GM15510 (cell line): ENCODE data around the gene STX16.

Source experiments
- POLR2A ChIP-seq: IDR thresholded peaks from 3 replicates; pipeline ENCODE4 v1.6.1; 2011; ENCODE audit warnings: borderline replicate concordance; ENCODE audit not compliant: insufficient read length; ENCODE audit errors: extremely low read depth

The STX16 gene

DNA sequence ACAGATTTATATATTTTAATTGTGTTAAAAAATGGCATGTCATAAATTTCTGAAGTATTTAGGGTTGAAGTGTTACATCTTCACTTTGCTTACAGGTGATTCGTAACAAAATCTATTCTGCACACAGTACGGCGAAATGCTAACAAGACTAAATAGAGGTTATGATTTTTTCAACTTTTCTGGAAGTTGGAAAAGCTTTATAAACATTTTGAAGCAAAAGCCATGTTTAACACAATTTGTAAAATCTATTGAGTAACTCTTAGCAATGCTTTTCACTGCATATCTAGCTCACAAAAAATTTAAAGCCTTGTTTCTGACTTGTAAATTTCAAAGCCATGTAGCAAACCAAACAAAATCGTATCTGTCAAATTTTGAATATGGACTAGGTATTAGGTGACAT, 3.3 kb downstream of the STX16 start:
- no peak for TF ChIP-seq POLR2A

DNA sequence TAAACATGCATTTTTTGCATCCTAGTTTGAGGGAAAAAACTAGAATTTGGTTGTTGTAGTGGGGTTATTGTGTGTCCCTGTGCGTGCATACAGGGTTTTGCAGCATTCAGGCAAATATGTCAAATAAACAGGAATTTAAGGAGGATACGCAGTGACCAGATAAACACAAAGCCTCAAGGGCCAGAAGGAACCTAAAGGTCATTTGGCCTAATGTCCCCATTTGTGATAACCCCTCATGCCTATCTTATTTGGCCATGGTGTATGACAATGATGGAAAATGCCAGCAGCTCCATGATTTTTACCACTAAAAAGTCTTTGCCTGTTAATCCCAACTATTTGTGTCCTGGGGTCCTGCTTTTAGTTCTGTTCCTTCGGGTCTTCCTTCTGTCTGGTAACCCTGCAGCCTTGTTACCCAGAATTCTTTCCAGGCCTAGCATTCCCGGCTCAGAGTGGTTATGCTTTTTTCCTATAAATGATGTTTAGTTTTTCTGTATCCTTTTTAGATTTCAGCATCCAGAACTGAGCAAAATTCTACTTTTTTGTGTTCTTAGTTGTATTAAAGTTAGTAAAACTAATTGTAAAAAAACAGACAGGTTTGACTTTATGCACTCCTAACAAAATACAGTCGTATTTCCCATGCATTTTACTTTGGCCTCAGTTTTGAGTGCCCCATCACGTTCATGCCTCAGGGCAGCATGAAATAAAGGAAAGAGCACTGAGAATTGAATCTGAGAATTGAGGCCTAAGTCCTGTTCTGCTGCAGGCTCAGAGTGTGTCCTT, 4.4 kb downstream of the STX16 start:
- TF ChIP-seq POLR2A = no peak

DNA sequence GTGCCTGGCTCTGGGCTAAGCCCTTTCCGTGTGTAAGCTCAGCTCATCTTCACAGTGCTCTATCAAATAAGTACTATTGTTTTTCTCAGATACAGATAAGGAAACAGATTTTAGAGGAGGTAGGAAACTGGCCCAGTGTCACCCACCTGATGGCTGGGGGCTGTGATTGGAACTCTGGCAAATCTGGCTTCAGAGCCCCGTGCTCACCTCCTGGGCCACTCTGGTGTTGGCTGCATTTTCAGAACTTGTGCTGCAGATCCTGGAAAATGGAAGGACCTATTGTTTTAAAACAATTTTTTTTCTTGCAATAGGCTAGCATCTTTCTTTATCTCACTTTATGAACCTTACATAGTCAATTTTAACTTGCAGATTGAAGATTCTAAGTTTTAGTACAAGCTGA, 5.7 kb downstream of the STX16 start:
- no peak for TF ChIP-seq POLR2A

DNA sequence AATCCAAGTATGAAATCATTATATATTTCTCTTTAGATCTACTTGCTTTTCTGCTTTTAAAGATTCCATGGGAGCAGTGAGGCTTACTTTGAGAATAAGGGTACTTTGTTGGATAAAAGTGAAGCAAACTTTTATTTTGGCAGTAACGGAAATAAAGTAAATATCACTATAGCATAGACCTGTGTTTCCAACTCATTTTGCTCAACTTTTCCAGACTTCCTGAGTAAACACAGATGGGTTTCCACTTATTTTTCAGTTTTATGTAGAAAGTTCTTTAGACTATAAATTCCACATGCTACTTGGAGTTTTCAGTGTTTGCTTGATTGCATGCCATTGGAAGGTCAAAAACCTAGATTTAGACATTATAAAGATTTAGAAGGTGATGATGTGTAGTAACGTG, 6.2 kb downstream of the STX16 start:
- no peak for TF ChIP-seq POLR2A

DNA sequence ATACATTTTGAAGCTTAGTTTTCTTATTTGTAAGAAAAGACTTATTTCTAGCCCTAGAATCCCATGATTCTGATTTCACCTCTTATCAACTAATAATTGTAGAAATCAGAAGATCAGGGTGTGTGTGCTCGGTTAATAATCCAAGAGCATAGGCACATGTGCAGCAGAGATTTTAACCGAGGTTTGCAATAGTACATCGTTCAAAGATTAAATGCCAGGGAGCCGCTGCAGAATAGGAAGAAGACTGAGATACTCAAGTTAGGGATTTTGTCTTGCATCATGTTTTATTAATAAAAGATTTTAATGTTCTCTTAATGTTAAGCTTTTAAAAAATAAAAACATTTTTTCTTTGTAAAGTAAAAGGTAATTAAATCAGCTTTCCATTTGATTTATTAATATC, 6.9 kb downstream of the STX16 start:
- no peak for TF ChIP-seq POLR2A

DNA sequence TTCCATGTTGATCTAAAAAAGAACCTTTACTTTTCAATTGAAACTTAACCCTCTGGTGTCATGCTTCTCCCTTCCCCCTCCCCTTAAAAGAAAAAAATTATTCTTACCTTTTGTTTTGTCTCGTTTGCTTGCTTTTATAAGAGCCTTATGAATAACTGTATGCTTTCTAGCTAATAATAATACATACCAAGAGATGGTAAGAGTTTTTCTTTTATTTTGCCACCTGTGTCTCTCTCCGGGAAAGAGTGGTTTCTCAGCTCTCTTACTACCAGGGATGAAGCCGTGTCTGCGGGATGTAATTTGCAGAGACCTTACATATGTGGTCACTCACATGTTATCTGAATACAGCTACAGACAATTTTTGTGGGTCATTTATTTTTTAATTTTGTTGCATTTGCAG, 7.7 kb downstream of the STX16 start:
- no peak for TF ChIP-seq POLR2A

DNA sequence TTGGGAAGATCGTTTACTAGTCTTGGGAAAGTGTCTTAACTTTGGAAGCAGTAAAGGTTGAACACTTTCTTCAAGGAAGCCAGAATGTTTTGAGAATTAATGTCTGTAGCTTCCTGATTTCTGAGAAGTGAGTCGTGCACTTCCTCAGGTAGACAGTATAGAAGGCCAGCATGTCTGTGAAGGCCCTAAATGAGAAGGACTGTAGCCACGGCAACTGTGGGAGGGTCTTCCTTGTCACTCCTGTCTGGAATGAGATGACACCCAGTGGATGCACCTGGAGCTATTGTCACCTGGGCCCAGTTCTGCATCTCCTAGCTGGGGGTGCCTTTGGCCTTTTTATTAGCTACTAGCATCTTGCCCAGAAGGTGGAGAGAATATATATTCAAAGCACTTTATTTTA, 8.8 kb downstream of the STX16 start:
- no peak for TF ChIP-seq POLR2A

DNA sequence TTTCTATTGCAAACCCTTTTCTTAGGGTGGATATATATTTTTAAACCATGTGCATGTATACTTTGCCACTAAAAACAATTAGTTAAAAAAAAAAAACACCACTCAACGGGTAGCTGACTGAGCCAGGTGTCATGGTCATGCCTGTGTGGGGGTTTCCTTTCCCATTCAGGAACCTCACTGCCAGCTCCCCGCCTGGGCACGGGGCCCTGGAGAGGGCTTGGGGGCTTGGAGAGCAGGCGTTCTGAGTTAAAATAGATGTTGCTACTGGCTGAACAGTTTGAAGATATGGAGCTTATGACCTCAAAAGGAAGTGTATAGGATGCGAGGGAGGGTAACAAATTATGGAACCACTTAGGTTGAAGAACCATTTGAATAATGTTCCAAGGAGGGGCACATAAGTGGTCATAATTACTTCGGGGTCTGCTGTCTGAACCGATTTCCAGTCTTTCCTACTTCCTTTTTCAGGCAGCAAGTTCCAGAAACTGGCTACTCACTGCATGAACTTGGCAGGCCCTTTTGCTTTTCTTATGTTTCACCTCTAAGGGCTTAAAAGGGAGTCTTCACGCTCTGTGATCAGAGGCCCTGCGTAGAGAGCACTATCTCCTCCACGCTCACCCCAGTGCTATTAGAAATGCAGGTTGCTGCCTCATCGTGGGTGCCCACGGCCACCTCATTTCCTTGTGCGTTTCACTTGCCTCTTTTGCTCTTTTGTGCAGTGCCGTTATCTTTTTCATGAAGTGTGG, 9.9 kb downstream of the STX16 start:
- TF ChIP-seq POLR2A = no peak

DNA sequence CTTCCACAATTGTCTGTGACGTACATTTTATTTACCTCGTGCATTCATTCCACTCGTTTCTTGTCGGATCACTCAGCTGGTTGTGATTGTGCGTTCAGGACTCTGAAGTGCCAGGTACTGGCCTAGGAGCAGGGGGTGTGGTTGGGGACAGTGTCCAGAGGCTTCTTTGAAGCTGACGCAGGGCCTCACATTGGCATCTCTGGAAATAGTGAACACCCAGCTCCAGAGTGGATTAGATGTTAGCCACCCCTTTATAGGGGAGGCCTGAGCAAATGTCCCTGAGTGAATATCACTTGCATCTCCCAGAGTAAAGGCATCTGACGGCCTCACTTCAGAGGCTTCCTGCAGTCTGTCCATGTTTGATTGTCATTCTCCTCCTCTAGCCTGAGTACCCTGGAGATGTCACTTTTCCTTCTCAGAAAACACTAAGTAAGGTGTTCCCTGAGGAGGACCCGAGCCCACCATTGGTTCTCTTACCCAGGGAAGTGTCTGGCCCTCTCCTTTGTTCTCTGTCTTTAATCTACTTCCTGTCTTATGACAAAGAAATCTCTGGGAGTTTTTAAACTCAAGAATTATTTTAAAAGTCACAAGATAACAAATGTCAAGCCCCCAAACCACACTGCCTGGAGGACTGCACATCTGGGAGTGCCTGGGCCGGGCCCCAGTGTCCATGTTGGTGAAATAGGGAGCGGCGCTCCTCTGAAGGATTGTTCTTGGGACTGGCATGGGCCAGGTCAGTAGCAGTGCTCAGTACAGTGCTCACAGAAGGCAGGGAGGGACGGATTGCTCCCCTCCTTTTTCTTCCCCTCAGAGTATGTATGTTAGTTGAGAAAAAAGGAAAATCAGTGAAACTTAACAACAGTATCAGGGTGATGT, 10.8 kb downstream of the STX16 start:
- TF ChIP-seq POLR2A = no peak

DNA sequence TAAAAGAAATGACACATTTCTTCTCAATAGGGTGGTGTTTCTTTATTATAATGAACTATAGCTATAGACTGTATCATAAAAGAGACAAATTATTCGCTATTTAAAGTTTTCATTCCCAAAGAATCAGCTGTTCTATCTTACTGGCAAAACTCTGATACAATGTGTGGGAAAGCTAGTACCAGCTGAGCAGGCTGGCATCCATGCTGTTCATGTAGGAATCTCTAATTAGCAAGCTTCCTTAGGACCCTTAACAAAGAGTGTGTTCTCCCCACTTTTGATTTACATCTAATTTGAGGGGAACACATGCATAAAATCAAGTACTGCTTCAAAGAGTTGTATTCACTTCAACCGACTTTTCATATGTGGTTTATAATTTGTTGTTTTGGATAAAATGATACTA, 13.2 kb downstream of the STX16 start:
- TF ChIP-seq POLR2A = no peak

DNA sequence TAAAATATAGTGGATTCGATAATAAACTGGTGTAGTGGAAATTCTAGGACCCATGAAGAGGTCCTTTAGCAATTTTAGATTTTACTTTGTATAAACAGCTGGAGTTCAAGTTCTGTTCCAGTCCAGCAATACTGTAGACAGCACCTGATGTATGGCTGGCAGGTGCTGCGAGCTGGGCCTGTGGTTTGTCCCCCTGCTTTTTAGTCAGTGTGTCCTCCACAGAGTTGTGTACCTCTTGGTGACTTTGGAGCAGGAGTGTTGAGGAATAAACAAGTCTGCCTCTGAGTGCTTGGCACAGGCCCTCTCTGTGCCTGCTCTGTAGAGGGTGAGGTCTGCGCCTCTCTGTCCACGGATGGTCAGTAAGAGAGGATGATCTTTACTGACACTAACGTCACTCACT, 13.8 kb downstream of the STX16 start:
- TF ChIP-seq POLR2A = no peak

DNA sequence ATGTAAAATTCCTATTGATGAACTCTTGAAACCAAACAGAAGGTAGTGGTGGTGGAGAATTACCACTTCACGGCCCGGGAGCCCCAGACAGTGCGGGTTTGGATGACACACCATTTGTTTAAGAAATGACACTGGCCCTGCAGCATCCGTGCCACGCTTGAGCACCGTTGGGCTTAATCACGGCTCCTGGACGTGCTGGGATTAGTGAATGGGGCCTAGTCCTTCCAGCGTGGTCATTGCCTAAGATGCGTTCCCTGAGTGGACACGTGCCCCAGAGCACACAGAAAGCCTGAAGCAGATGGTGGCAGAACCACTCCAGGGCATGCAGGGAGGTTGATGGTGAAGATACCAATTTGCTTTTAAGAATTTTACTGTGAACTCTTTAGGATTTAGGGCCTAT, 14.5 kb downstream of the STX16 start:
- TF ChIP-seq POLR2A = no peak

DNA sequence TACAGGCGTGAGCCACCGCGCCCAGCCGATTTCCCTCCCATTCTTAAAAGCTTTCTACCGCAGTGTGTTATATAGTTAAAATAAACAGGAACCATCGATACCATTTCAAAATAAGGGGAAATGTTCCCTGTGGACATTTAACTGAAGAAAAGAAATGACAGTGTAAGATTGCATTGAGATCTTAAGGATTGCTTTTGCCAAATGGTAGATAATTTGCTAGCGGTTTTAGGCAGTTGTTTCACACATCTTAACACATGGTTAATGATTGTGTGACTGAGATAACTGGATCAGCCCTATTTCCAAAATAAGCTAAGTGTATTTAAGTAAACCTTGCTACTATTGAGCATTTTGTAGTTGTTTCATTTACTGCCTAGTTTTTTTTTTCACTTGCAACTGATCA, 15.6 kb downstream of the STX16 start:
- TF ChIP-seq POLR2A = no peak

DNA sequence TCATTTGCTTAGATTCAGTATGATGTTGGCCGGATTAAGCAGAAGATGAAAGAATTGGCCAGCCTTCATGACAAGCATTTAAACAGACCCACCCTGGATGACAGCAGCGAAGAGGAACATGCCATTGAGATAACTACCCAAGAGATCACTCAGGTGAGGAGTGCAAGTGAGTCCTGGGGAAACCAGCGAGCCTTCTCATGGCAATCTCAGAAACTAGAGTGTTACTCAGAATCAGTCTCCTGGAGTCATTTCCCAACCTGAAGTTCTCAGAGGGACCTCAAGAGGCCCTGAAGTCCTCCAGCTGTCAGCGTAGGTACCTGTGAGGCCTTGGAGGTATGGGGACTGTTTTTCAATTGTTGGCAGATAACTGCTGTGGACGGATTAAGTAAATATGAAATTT, 16.9 kb downstream of the STX16 start:
- no peak for TF ChIP-seq POLR2A

DNA sequence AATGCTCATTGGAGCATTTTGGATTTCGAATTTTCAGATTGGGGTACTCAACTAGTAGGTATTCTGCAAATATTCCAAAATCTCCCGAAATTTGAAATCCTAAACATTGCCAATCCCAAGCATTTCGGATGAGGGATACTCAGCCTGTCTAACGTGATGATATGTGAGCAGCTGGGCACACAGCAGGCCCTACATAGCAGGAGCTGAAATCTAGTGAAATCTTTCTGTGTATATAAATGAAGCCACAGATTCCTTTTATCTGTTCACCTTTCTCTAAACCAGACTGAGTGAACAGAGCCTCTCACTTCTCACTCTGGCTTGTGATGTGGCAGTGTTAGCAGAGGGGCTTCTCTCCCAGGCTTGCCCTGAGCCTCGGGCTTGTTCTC, 17.8 kb downstream of the STX16 start:
- no peak for TF ChIP-seq POLR2A

DNA sequence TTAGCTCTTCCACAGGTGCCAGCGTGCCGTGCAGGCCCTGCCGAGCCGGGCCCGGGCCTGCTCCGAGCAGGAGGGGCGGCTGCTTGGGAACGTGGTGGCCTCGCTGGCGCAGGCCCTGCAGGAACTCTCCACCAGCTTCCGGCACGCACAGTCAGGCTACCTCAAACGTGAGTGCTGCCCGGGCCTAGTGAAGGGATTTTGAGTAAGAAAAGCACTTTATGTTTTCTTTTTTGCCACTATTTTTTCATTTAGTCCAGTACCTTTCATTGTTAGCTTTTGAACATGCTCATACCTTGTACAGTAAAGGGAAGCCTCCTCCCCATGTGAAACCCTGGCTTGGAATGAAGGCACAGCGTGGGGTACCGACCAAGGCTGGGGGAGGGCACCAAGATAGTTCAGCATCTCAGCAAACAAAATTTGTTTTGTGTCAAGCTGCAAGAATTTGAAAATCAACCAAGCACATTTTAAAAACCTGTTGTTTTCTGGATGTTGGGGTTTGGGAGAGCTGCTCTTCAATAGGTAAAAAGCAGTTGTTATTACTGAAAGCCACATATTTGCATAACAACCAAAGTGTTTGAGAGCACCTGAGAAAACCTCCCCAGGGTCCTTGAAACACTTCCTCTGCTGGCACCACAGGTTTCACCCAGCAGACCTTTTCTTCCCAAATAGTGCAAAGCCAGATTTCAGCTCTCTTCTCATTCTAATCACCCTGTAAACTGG, 18.4 kb downstream of the STX16 start:
- no peak for TF ChIP-seq POLR2A

DNA sequence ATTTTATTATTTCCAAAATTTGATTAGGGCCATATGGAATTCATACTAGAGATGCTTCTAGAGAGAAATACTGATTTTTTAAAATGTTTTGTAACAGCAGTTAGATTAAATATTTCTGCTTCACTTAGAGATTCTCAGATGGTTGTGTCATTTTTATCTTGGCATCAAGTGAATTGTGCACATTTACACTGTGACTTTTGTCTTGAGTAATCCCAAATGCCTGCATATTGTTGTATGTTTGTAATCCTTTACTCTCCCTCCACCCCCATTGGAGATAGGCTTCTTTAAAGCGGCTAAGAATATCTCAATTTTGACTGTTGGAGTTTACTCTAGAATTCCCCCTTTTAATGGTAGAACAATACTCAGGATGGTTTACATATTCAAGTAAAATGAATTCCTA, 19.0 kb downstream of the STX16 start:
- no peak for TF ChIP-seq POLR2A
